ENCODE measurements around the gene ZNF618.

- no peak for TF ChIP-seq CTCF (IDR thresholded peaks at IDR 0.05)
- TF ChIP-seq FOXP4 (CRISPR knock-in tag; IDR thresholded peaks at IDR 0.05), result no peak
- TF ChIP-seq HMGXB4 (CRISPR knock-in tag; IDR thresholded peaks at IDR 0.05), result no peak
- TF ChIP-seq ZBTB21 (CRISPR knock-in tag; IDR thresholded peaks at IDR 0.05; ENCODE audit: borderline replicate concordance), result no peak
- no peak for TF ChIP-seq USF2 (CRISPR knock-in tag; IDR thresholded peaks at IDR 0.05)
- no peak for TF ChIP-seq SMAD4 (CRISPR knock-in tag; IDR thresholded peaks at IDR 0.05)
- TF ChIP-seq ZNF425 (CRISPR knock-in tag; conservative IDR thresholded peaks at IDR 0.05), result no peak
- no peak for TF ChIP-seq MYBL2 (CRISPR knock-in tag; IDR thresholded peaks at IDR 0.05)
- no peak for TF ChIP-seq FOXK1 (CRISPR knock-in tag; IDR thresholded peaks at IDR 0.05)
- no peak for TF ChIP-seq ELF4 (CRISPR knock-in tag; IDR thresholded peaks at IDR 0.05; ENCODE audit: low read depth)
- TF ChIP-seq ETV6 (CRISPR knock-in tag; IDR thresholded peaks at IDR 0.05), result no peak
- TF ChIP-seq SP1 (CRISPR knock-in tag; conservative IDR thresholded peaks at IDR 0.05), result no peak
- TF ChIP-seq ZNF532 (CRISPR knock-in tag; IDR thresholded peaks at IDR 0.05; ENCODE audit: borderline replicate concordance), result no peak
- TF ChIP-seq ATF2 (CRISPR knock-in tag; IDR thresholded peaks at IDR 0.05; ENCODE audit: borderline replicate concordance, low read depth), result no peak
Observed at GRCh38 chr9:114102484-114102883, 226.4 kb downstream of the ZNF618 start.
